HepG2 (cell line): ENCODE results near the gene TSPAN9. TPM values are rescaled to one million over a fixed set of nuclear protein-coding genes. Genes with fewer than 3 reads are reported as not detected.

Experiments used
- ATAC-seq: fragments of 200-7000 bp; cut with Tn5 transposase; 3 replicates; pipeline ENCODE4 v1.9.1; 2020; ENCODE audit warnings: mild to moderate bottlenecking, moderate library complexity
- BruUV-seq: library from RNA; stranded (reverse); fragments of 400-500 nt; replicated peaks from 2 replicates; lab custom pipeline; 2021; lab: Mats Ljungman, UMichigan
- CTCF ChIA-PET: fragments of 300-600 bp; formaldehyde crosslinking; extraction: SDS; loops from one replicate; lab custom pipeline; 2021; ENCODE audit warnings: low total read pairs, inconsistent platforms, low intra/inter-chr PET ratio; lab: Yijun Ruan, JAX
- POLR2A ChIA-PET: fragments of 350-600 bp; sonication (Branson Sonifier 250); formaldehyde crosslinking; loops from one replicate; lab custom pipeline; 2020; ENCODE audit warnings: antibody characterized with exemption, inconsistent platforms; lab: Yijun Ruan, JAX
- DNase-seq: peaks from one replicate; pipeline ENCODE4 v3.0.0-alpha.2; 2015; ENCODE audit warnings: low spot score
- FAIRE-seq: peaks from 3 replicates; lab custom pipeline; 2011; peaks lifted over from hg19 to GRCh38; lab: Jason Lieb, UNC
- H2AFZ ChIP-seq: one replicate; pipeline ENCODE4 v1.6.1; 2011; ENCODE audit warnings: low read length, inconsistent platforms
- H3K27ac ChIP-seq: fragments of 300-600 bp; 3 replicates; pipeline ENCODE4 v1.8.0; 2011; ENCODE audit warnings: mixed run types, mild to moderate bottlenecking, mixed read lengths, low read length, inconsistent platforms; ENCODE audit not compliant: insufficient read depth; ENCODE audit errors: extremely low read length
- H3K27me3 ChIP-seq, 2 experiments: fragments of 200-600 bp in 1 of 2; 2 replicates in 1 of 2; 3 replicates in 1 of 2; pipeline versions ENCODE4 v1.6.0 to v1.8.0; 2011; ENCODE audit warnings: low read length in 2 of 2, mild to moderate bottlenecking in 2 of 2, moderate library complexity in 2 of 2, inconsistent platforms in 1 of 2; ENCODE audit not compliant: insufficient read depth in 2 of 2, control insufficient read depth in 1 of 2
- H3K36me3 ChIP-seq, 2 experiments: fragments of 200-600 bp in 1 of 2; replicated peaks in 1 of 2; 2 replicates in 1 of 2; 3 replicates in 1 of 2; pipeline versions ENCODE4 v1.5.1 to v1.8.0; 2011; ENCODE audit warnings: low read length in 2 of 2, inconsistent platforms in 1 of 2; ENCODE audit not compliant: insufficient read depth in 2 of 2, control insufficient read depth in 1 of 2
- H3K4me1 ChIP-seq: 2 replicates; pipeline ENCODE4 v1.5.1; 2012; ENCODE audit warnings: low read length, inconsistent platforms; ENCODE audit not compliant: insufficient read depth
- H3K4me2 ChIP-seq: 2 replicates; pipeline ENCODE4 v1.6.0; 2011; ENCODE audit warnings: low read depth, low read length, inconsistent platforms
- H3K4me3 ChIP-seq, 3 experiments: fragments of 200-600 bp in 1 of 3; sonication (generic), shearing (Covaris generic) in 1 of 3; replicated peaks in 1 of 3; 2 replicates each; pipeline ENCODE4 v1.5.1; 2011 to 2016; ENCODE audit warnings: low read length in 3 of 3, inconsistent platforms in 2 of 3, low read depth in 2 of 3, mild to moderate bottlenecking in 2 of 3, control low read depth in 1 of 3, mixed read lengths in 1 of 3; ENCODE audit not compliant: insufficient read depth in 1 of 3
- H3K79me2 ChIP-seq: one replicate; pipeline ENCODE4 v1.6.1; 2011; ENCODE audit warnings: low read length, inconsistent platforms; ENCODE audit not compliant: insufficient read depth
- H3K9ac ChIP-seq: 2 replicates; pipeline ENCODE4 v1.6.0; 2011; ENCODE audit warnings: mild to moderate bottlenecking, low read depth, low read length, inconsistent platforms; ENCODE audit not compliant: insufficient read depth
- H3K9me3 ChIP-seq: 2 replicates; pipeline ENCODE4 v1.5.1; 2012; ENCODE audit warnings: mild to moderate bottlenecking, low read length
- H4K20me1 ChIP-seq: 2 replicates; pipeline ENCODE4 v1.6.0; 2011; ENCODE audit warnings: inconsistent platforms, mild to moderate bottlenecking, low read length, moderate library complexity; ENCODE audit not compliant: insufficient read depth
- FOXA1 ChIP-seq, 2 experiments: fragments of 450-650 bp in 1 of 2; sonication (generic) in 1 of 2; formaldehyde crosslinking in 1 of 2; IDR thresholded peaks; 2 replicates each; pipeline versions ENCODE4 v1.4.0 to v1.6.1; 2016 to 2020; ENCODE audit warnings: missing genetic modification reagents in 1 of 2
- FOXA3 ChIP-seq: IDR thresholded peaks from 2 replicates; pipeline ENCODE4 v1.6.1; 2016; ENCODE audit warnings: missing genetic modification reagents, missing compliant biosample characterization
- GFI1 ChIP-seq: sonication (generic); formaldehyde crosslinking; IDR thresholded peaks from 2 replicates; pipeline ENCODE4 v1.5.0; 2020; ENCODE audit warnings: missing genetic modification reagents, mild to moderate bottlenecking, borderline replicate concordance
- MTF2 ChIP-seq: sonication (generic); formaldehyde crosslinking; IDR thresholded peaks from 2 replicates; pipeline ENCODE4 v1.5.0; 2020; ENCODE audit warnings: missing genetic modification reagents, borderline replicate concordance
- THAP11 ChIP-seq: IDR thresholded peaks from 2 replicates; pipeline ENCODE4 v1.6.1; 2016; ENCODE audit warnings: missing biosample characterization, missing genetic modification reagents
- ZBTB21 ChIP-seq: sonication (generic); formaldehyde crosslinking; IDR thresholded peaks from 2 replicates; pipeline ENCODE4 v1.4.0; 2020; ENCODE audit warnings: missing genetic modification reagents
- ZMYM2 ChIP-seq: sonication (generic); formaldehyde crosslinking; IDR thresholded peaks from 2 replicates; pipeline ENCODE4 v1.8.0; 2022; ENCODE audit warnings: mild to moderate bottlenecking, missing genetic modification reagents
- ZMYM3 ChIP-seq: sonication (generic); formaldehyde crosslinking; IDR thresholded peaks from 2 replicates; pipeline ENCODE4 v1.5.1; 2020; ENCODE audit warnings: mild to moderate bottlenecking, missing genetic modification reagents
- ZNF776 ChIP-seq: sonication (generic); formaldehyde crosslinking; IDR thresholded peaks from 2 replicates; pipeline ENCODE4 v1.4.0; 2020; ENCODE audit warnings: mild to moderate bottlenecking, missing genetic modification reagents
- WGBS: methylation state at CpG from one replicate; pipeline ENCODE4 v1.1.6; 2017; ENCODE audit warnings: low lambda C conversion rate; 5-methylcytosine and 5-hydroxymethylcytosine counted together
- in situ Hi-C: cut with HindIII; loops from 2 replicates; pipeline ENCODE4 v1.10.0; 2017; ENCODE audit warnings: low pct_unique_long_range_greater_than_20kb; ENCODE audit not compliant: extremely low pct_ligation_motif_present
- intact Hi-C: fragments of 100-400 bp; cut with micrococcal nuclease; formaldehyde crosslinking; loops from one replicate; pipeline ENCODE4 v1.10.0; 2022; ENCODE audit not compliant: unreplicated experiment
- polyA plus RNA-seq, 8 experiments: library from polyadenylated mRNA; depleted of rRNA in 3 of 8; stranded (reverse) in 7 of 8; unstranded in 1 of 8; fragments of >200 nt; fragmentation: Illumina TruSeq in 4 of 8; extraction: Trizol in 4 of 8; gene quantifications; 2 replicates each; pipeline versions ENCODE4 v1.2.1 to v1.2.3, GENCODE V29; 2011 to 2016; ENCODE audit warnings: low read depth in 4 of 8, missing spikeins in 1 of 8, mixed read lengths in 1 of 8; ENCODE audit not compliant: insufficient read depth in 1 of 8
- total RNA-seq, 5 experiments: library from RNA; depleted of rRNA; stranded (reverse); fragments of >200 nt; fragmentation: Illumina TruSeq; extraction: Trizol; gene quantifications; 2 replicates each; pipeline ENCODE4 v1.2.3, GENCODE V29; 2016; ENCODE audit warnings: low read depth in 1 of 5
- TF ChIP-seq, protein P1 (sequence below): sonication (generic); formaldehyde crosslinking; IDR thresholded peaks from 2 replicates; pipeline ENCODE4 v1.5.0; 2020; ENCODE audit warnings: mild to moderate bottlenecking, missing genetic modification reagents
- TF ChIP-seq, protein P2 (sequence below): sonication (generic); formaldehyde crosslinking; IDR thresholded peaks from 2 replicates; pipeline ENCODE4 v1.5.1; 2020; ENCODE audit warnings: mild to moderate bottlenecking, moderate library complexity, missing genetic modification reagents

Gene TSPAN9
- total and polyA plus RNA-seq, 2 of the 13 experiments (the other 11 are each of a cell fraction or from before 2014, with no cell fraction given) = 18.1 to 42.3 TPM

DNA sequence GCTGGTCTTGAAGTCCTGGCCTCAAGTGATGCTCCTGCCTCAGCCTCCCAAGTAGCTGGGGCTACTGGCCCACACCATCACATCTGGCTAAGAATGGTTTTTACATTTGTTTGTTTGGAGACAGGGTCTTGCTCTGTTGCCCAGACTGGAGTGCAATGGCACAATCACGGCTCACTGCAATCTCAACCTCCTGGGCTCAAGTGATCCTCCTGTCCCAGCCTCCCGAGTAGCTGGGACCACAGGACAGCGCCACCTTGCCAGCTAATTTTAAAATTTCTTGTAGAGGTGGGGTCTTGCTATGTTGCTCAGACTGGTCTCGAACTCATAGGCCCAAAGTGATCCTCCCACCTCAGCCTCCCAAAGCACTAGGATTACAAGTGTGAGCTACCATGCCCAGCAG lies 28.6 kb upstream of the TSPAN9 start:
- ChIA-PET CTCF (no interaction called here), POLR2A (no interaction called here)
- TF ChIP-seq GFI1 (CRISPR knock-in tag) (no peak), ZMYM3 (0 out of 2 replicates have a peak, but pooled peaks have one; percentile 4)
- TF ChIP-seq, protein P1, sequence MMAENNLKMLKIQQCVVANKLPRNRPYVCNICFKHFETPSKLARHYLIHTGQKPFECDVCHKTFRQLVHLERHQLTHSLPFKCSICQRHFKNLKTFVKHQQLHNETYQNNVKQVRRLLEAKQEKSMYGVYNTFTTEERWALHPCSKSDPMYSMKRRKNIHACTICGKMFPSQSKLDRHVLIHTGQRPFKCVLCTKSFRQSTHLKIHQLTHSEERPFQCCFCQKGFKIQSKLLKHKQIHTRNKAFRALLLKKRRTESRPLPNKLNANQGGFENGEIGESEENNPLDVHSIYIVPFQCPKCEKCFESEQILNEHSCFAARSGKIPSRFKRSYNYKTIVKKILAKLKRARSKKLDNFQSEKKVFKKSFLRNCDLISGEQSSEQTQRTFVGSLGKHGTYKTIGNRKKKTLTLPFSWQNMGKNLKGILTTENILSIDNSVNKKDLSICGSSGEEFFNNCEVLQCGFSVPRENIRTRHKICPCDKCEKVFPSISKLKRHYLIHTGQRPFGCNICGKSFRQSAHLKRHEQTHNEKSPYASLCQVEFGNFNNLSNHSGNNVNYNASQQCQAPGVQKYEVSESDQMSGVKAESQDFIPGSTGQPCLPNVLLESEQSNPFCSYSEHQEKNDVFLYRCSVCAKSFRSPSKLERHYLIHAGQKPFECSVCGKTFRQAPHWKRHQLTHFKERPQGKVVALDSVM = peak; percentile 65; the same call in 1 of the 2 replicates
- intact Hi-C loops = no loop called here
- H2AFZ ChIP-seq = no peak overlapping the region
- H3K79me2 ChIP-seq = no peaks in the 10 kb centered on the region
- ATAC-seq (no peak), FAIRE-seq (no peak), DNase-seq (no peak)
- 0 out of 2 replicates have a peak overlapping the region, but pooled peaks have one; percentile 59 for H3K4me2 ChIP-seq
- H3K9me3 ChIP-seq = no peaks in the 10 kb centered on the region
- H3K4me3 ChIP-seq = no peak overlapping the region
- H3K9ac ChIP-seq = no peak overlapping the region
- peaks cover 29% of the 10 kb centered on the region for H3K4me1 ChIP-seq
- no peaks in the 10 kb centered on the region for H3K36me3 ChIP-seq
- H3K27ac ChIP-seq = no peak overlapping the region
- H3K27me3 ChIP-seq = no peaks in the 10 kb centered on the region; a peak in 2 of 5 replicates
- no peaks in the 10 kb centered on the region for H4K20me1 ChIP-seq
- in situ Hi-C loops = no loop called here
- WGBS = 85% methylated on average over 4 of the region's 4 CpGs
- no TSS peak for BruUV-seq

DNA sequence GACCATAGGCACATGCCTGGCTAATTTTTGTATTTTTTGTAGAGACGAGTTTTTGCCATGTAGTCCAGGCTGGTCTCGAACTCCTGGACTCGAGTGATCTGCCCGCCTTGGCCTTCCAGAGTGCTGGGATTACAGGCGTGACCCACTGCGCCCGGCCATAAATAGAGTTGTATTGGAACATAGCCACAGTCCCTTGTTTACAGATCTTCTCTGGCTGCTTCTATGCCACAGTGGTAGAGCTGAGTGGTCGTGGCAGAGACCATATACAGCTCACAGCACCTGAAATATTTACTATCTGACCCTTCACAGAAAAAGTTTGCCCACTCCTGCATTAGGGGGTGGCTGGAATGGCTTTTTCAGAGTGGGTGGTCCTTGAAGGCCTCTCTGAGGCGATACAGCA lies 28.0 kb upstream of the TSPAN9 start:
- Histone ChIP-seq H3K4me2 (peak overlapping the region; percentile 60), H3K4me1 (peaks cover 29% of the 10 kb centered on the region), H3K36me3 (no peaks in the 10 kb centered on the region), H3K27me3 (no peaks in the 10 kb centered on the region; a peak in 2 of 5 replicates), H3K9ac (no peak overlapping the region), H3K9me3 (no peaks in the 10 kb centered on the region), H4K20me1 (no peaks in the 10 kb centered on the region), H2AFZ (no peak overlapping the region), H3K79me2 (no peaks in the 10 kb centered on the region), H3K4me3 (peak overlapping the region in 1 of 3 experiments; percentile 37; a peak in 1 of 6 replicates), H3K27ac (no peak overlapping the region)
- no TSS peak for BruUV-seq
- in situ Hi-C loops (no loop called here), intact Hi-C loops (no loop called here)
- WGBS = 15% methylated on average over 9 of the region's 9 CpGs
- CTCF ChIA-PET = no interaction called here
- TF ChIP-seq FOXA3 (CRISPR knock-in tag) = 0 out of 2 replicates have a peak, but pooled peaks have one; percentile 29
- TF ChIP-seq FOXA1 (IDR thresholded peaks at IDR 0.05) = no peak
- TF ChIP-seq FOXA1 (CRISPR knock-in tag; IDR thresholded peaks at IDR 0.05) = 0 out of 2 replicates have a peak, but pooled peaks have one; percentile 23
- no peak for TF ChIP-seq ZBTB21
- no peak for TF ChIP-seq ZNF776 (CRISPR knock-in tag)
- TF ChIP-seq, protein P2, sequence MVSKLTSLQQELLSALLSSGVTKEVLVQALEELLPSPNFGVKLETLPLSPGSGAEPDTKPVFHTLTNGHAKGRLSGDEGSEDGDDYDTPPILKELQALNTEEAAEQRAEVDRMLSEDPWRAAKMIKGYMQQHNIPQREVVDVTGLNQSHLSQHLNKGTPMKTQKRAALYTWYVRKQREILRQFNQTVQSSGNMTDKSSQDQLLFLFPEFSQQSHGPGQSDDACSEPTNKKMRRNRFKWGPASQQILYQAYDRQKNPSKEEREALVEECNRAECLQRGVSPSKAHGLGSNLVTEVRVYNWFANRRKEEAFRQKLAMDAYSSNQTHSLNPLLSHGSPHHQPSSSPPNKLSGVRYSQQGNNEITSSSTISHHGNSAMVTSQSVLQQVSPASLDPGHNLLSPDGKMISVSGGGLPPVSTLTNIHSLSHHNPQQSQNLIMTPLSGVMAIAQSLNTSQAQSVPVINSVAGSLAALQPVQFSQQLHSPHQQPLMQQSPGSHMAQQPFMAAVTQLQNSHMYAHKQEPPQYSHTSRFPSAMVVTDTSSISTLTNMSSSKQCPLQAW (CRISPR knock-in tag) = peak; percentile 47; the same call in 1 of the 2 replicates
- TF ChIP-seq ZMYM2 (CRISPR knock-in tag) = 0 out of 2 replicates have a peak, but pooled peaks have one; percentile 72
- TF ChIP-seq THAP11 = 0 out of 2 replicates have a peak, but pooled peaks have one; percentile 18
- 0 out of 2 replicates have a peak, but pooled peaks have one; percentile 28 for TF ChIP-seq MTF2
- FAIRE-seq (no peak), DNase-seq (no peak), ATAC-seq (peak; percentile 13)
- POLR2A ChIA-PET = no interaction called here
